ENCODE results near the gene MARCHF3. TPM values are rescaled to one million over a fixed set of nuclear protein-coding genes. Genes with fewer than 3 reads are reported as not detected.
A peak's percentile ranks its signal among the peaks of the same experiment; 100 is the strongest.
"Not testable (repeated sequence)": the region's sequence is repeated elsewhere in the genome, so short reads cannot be mapped to it uniquely, and the experiment has no call there.

Gene MARCHF3
- total RNA-seq, 1 donor from 2014 or later = 1.5 TPM

- Mint-ChIP-seq H3K27me3 (ENCODE audit: low read depth) (no peaks in the 10 kb centered on the region), H3K27ac (ENCODE audit: unreplicated experiment) (no peak overlapping the region), H3K4me1 (ENCODE audit: low read depth) (no peaks in the 10 kb centered on the region), H3K9me3 (ENCODE audit: low read depth) (peaks cover 2% of the 10 kb centered on the region), H3K4me3 (ENCODE audit: unreplicated experiment) (no peak overlapping the region), H3K36me3 (ENCODE audit: low read depth) (peaks cover 2% of the 10 kb centered on the region)
- DNase-seq (ENCODE audit: low spot score) = no peak
- TF ChIP-seq CTCF (IDR thresholded peaks at IDR 0.05) = no peak
These were observed 134.1 kb downstream of the MARCHF3 start for GRCh38 chr5:126896170-126896702.

- DNase-seq (ENCODE audit: low spot score); H3K9me3 Mint-ChIP-seq (ENCODE audit: low read depth); H3K4me3 Mint-ChIP-seq (ENCODE audit: unreplicated experiment); H3K27ac Mint-ChIP-seq (ENCODE audit: unreplicated experiment); H3K36me3 Mint-ChIP-seq (ENCODE audit: low read depth); H3K4me1 Mint-ChIP-seq (ENCODE audit: low read depth); H3K27me3 Mint-ChIP-seq (ENCODE audit: low read depth): not testable (repeated sequence)
These were observed 134.6 kb downstream of the MARCHF3 start for GRCh38 chr5:126895712-126896111.

GRCh38 chr5:126890414-126890813 is 139.9 kb downstream of the MARCHF3 start:
- not testable (repeated sequence) for H3K27ac Mint-ChIP-seq (ENCODE audit: unreplicated experiment); H3K4me3 Mint-ChIP-seq (ENCODE audit: unreplicated experiment); H3K27me3 Mint-ChIP-seq (ENCODE audit: low read depth); H3K4me1 Mint-ChIP-seq (ENCODE audit: low read depth); DNase-seq (ENCODE audit: low spot score); H3K36me3 Mint-ChIP-seq (ENCODE audit: low read depth); H3K9me3 Mint-ChIP-seq (ENCODE audit: low read depth)

GRCh38 chr5:126888175-126888574 is 142.2 kb downstream of the MARCHF3 start:
- peaks cover under 1% of the 10 kb centered on the region for H3K9me3 Mint-ChIP-seq (ENCODE audit: low read depth)

GRCh38 chr5:126884269-126884819 is 146.0 kb downstream of the MARCHF3 start:
- Mint-ChIP-seq H3K9me3 (ENCODE audit: low read depth) (no peaks in the 10 kb centered on the region), H3K36me3 (ENCODE audit: low read depth) (no peaks in the 10 kb centered on the region), H3K4me3 (ENCODE audit: unreplicated experiment) (no peak overlapping the region), H3K4me1 (ENCODE audit: low read depth) (peaks cover 7% of the 10 kb centered on the region), H3K27ac (ENCODE audit: unreplicated experiment) (peak overlapping the region; percentile 4), H3K27me3 (ENCODE audit: low read depth) (no peaks in the 10 kb centered on the region)
- TF ChIP-seq CTCF (IDR thresholded peaks at IDR 0.05) = no peak
- DNase-seq (ENCODE audit: low spot score) = no peak

More at GRCh38 chr5:126888175-126888574, 142.2 kb downstream of the MARCHF3 start:
- no peaks in the 10 kb centered on the region for H3K36me3 Mint-ChIP-seq (ENCODE audit: low read depth)
- no peak overlapping the region for H3K27ac Mint-ChIP-seq (ENCODE audit: unreplicated experiment)
- no peak for TF ChIP-seq CTCF (IDR thresholded peaks at IDR 0.05)
- DNase-seq (ENCODE audit: low spot score) = no peak
- H3K27me3 Mint-ChIP-seq (ENCODE audit: low read depth) = no peaks in the 10 kb centered on the region
- no peak overlapping the region for H3K4me3 Mint-ChIP-seq (ENCODE audit: unreplicated experiment)
- H3K4me1 Mint-ChIP-seq (ENCODE audit: low read depth) = peaks cover 7% of the 10 kb centered on the region

- H3K27ac Mint-ChIP-seq (ENCODE audit: unreplicated experiment) = no peak overlapping the region
These were observed 146.7 kb downstream of the MARCHF3 start for GRCh38 chr5:126883564-126884245.

More at GRCh38 chr5:126883564-126884245, 146.7 kb downstream of the MARCHF3 start:
- no peaks in the 10 kb centered on the region for H3K9me3 Mint-ChIP-seq (ENCODE audit: low read depth)
- no peaks in the 10 kb centered on the region for H3K36me3 Mint-ChIP-seq (ENCODE audit: low read depth)
- H3K27me3 Mint-ChIP-seq (ENCODE audit: low read depth) = no peaks in the 10 kb centered on the region
- DNase-seq (ENCODE audit: low spot score) = no peak
- no peak for TF ChIP-seq CTCF (IDR thresholded peaks at IDR 0.05)
- no peak overlapping the region for H3K4me3 Mint-ChIP-seq (ENCODE audit: unreplicated experiment)
- H3K4me1 Mint-ChIP-seq (ENCODE audit: low read depth) = peaks cover 7% of the 10 kb centered on the region

Data from chondrocyte (in vitro differentiated cells).